ENCODE measurements around the gene BCL2A1.
"Not testable (repeated sequence)": the region's sequence is repeated elsewhere in the genome, so short reads cannot be mapped to it uniquely, and the experiment has no call there.

BCL2A1 gene

DNA sequence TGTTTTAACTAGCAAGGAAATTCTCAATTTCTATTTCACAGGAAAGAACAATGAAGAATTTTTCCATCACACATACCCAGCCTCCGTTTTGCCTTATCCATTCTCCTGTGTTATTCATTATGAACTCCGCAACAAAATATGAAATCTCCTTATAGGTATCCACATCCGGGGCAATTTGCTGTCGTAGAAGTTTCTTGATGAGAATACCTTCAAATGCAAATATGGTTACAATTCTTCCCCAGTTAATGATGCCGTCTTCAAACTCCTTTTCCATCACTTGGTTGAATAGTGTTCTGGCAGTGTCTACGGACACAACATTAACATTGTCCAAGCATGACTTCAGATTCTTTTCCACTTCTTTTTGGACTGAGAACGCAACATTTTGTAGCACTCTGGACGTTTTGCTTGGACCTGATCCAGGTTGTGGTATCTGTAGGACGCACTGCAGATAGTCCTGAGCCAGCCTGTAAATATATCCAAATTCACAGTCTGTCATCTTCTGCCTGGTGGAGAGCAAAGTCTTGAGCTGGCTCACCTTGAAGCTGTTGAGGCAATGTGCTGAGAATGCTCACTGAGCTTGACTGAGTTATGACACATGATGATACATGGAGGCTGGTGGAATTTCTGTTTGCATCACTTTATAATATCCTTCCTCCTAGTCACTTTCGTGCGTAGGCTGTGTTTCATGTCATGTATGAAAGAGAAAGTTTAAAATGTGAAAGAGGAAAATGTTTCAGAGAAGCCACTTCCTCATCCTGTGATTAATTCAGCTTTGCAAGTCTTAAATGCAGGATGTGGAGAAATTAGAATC, at the start of gene BCL2A1:
Gene BCL2A1 (minus strand): TSS at position 573 of the 811 bp plus-strand sequence. CDS start 77 bp downstream, at position 496.
- no peak for DNase-seq

DNA sequence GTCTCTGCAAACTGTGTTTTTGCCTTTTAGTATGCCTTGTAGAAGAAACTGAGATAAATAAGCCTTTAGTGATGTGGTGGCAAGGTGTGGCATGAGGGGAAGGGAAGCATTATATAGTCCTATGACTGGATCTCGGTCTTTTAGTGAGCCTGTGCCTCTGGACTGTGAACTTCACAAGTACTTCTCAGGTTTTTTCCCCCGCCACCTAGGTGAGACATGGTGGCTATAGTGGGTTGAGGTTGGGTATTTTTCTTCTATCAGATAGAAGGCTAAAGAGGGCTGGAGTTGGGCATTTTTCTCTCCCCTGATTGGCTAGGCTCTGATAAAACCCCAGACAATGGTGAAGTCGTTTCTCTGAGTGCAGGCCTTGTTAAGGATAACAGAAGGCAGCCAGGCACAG, 49.7 kb upstream of the BCL2A1 start:
- no peak for DNase-seq

DNA sequence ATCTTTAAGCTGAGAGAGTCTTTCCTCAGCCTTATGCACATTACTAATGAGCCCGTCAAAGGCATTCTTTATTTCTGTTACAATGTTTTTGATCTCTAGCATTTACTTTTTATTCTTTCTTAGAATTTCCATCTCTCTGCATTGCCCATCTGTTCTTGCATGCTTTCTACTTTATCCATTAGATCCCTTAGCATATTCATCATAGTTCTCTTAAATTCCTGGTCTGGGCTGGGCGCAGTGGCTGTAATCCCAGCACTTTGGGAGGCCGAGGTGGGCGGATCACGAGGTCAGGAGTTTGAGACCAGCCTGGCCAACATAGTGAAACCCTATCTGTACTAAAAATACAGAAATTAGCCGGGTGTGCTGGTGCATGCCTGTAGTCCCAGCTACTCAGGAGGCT, 49.2 kb upstream of the BCL2A1 start:
- not testable (repeated sequence) for DNase-seq

DNA sequence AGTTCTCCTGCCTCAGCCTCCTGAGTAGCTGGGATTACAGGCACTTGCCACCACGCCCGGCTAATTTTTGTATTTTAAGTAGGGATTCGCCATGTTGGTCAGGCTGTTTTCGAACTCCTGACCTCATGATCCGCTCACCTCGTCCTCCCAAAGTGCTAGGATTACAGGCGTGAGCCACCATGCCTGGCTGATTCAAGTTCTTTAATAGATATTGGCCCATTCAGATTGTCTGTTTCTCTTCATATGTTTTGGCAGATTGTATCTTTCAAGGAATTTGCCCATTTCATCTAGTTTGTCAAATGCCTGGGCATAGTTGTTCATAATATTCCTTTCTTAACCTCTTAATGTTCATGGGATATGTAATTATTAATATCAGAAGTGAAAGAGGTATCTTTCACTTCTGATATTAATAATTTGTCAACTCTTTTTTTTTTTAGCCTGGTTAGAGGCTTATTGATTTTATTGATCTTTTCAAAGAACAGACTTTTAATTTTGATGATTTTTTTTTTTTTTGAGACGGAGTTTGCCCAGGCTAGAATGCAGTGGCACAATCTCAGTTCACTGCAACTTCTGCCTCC, 48.3 kb upstream of the BCL2A1 start:
- no peak for DNase-seq

DNA sequence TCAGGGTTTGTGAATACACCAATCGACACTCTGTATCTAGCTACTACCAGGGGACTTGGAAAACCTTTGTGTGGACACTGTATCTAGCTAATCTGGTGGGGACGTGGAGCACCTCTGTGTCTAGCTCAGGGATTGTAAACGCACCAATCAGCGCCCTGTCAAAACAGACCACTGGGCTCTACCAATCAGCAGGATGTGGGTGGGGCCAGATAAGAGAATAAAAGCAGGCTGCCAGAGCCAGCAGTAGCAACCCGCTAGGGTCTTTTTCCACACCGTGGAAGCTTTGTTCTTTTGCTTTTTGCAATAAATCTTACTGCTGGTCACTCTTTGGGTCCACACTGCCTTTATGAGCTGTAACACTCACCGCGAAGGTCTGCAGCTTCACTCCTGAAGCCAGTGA, 46.1 kb upstream of the BCL2A1 start:
- DNase-seq, result not testable (repeated sequence)

DNA sequence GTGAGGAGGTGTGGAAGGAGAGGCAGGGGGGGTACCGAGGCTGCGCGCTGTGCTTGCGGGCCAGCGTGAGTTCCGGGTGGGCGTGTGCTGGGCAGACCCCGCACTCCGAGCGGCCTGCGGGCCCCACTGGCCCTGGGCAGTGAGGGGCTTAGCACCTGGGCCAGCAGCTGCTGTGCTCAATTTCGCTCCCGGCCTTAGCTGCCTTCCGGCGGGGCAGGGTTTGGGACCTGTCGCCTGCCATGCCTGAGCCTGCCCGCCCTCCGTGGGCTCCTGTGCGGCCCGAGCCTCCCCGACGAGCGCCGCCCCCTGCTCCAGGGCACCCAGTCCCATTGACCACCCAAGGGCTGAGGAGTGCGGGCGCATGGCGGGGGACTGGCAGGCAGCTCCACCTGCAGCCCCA, 45.5 kb upstream of the BCL2A1 start:
- not testable (repeated sequence) for DNase-seq

DNA sequence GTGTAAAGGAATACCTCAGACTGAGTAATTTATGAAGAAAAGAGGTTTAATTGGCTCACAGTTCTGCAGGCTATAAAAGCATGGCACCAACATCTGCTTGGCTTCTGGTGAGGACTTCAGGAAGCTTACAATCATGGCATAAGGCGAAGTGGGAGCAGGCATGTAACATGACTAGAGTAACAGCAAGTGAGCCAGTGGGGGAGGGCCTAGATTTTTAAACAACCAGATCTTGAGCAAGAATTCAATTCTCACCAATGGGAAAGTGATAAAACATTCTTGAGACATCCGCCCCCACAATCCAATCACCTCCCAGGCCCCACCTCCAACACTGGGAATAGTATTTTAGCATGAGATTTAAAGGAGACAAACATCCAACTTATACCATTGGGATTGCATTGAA, 44.2 kb upstream of the BCL2A1 start:
- no peak for DNase-seq

DNA sequence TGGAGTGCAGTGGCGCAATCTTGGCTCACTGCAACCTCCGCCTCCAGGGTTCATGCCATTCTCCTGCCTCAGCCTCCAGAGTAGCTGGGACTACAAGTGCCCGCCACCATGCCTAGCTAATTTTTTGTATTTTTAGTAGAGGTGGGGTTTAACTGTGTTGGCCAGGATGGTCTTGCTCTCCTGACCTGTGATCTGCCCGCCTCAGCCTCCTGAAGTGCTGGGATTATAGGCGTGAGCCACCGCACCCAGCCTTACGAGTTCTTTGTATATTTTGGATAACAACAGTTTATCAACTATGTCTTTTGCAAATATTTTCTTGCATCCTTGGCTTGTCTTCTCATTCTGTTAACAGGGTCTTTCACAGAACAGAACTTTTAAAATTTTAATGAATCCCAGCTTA, 43.2 kb upstream of the BCL2A1 start:
- DNase-seq, result not testable (repeated sequence)

DNA sequence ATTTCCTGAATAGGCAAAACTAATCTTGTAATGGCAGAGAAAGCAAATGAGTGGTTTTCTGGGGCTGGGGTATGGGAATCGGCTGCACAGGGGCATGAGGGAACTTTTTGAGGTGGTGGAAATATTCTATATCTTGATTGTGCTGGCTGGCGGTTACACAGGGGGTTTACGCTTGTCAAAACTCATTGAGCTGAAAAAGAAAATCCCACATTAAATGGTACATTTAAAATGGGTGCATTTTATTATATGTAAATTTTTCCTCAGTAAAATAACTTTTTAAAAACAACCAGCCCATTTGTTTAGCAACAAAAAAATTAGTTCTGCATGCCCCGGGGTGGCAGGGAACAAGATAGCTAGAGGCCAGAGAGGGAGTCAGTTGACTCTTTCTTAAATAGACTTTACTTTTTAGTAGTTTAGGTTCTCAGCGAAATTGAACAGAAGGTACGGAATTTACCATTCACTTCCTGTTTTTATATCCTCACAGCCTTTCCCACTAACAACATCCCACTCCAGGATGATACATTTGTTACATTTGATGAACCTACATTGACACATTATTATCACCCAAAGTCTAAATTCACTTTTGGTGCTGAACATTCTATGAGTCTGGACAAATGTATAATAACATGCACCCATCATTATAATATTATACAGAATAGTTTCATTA, 41.2 kb upstream of the BCL2A1 start:
- no peak for DNase-seq

DNA sequence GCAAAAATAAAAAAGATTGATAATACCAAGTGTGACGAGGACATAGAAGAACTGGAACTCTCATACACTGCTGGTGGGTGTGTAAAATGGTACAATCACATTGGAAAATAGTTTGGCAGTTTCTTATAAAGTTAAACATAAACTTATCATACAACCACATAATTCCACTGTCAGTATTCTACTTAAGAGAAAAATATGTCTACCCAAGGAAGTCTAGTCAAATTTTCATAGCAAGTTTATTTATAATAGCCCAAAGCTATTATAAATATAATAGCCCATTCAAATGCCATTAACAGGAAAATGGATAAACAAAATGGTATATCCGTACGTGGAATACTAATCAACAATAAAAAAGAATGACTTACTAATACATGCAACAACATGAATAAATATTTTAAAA, 40.6 kb upstream of the BCL2A1 start:
- no peak for DNase-seq

DNA sequence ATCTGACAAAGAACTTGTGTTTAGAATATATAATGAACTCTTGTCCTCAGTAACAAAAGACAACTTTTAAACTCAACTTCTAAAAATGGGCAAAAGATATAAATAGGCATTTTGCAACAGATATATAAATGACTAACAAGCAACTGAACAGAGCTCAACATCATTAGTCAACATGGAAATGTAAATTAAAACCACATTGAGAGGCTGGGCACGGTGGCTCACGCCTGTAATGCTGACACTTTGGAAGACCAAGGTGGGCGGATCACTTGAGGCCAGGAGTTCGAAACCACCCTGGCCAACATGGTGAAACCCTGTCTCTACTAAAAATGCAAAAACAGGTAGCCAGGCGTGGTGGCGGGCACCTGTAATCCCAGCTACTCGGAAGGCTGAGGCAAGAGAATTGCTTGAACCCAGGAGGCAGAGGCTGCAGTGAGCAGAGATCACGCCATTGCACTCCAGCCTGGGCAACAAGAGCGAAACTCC, 40.1 kb upstream of the BCL2A1 start:
- not testable (repeated sequence) for DNase-seq

DNA sequence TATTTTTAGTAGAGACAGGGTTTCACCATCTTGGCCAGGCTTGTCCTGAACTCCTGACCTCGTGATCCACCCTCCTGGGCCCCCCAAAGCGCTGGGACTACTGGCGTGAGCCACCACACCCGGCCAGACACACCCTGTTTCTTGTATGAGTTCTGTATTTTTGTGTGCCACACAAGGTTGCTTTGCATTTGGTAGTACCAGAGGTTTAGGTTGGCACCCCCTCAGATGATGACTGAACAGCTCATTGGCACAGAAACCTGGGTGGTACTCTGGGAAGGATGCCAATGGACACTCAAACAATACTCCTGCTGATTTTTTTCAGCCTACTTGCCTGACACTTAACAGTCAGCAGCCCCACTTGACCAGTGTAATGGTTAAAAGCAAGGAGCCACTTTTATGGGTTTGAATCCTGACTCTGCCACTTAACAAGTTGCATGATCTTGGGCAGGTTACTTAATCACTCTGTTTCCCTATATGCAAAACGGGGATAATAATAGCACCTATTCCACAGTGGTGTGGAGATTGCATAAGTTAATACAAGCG, 39.2 kb upstream of the BCL2A1 start:
- DNase-seq, result no peak

DNA sequence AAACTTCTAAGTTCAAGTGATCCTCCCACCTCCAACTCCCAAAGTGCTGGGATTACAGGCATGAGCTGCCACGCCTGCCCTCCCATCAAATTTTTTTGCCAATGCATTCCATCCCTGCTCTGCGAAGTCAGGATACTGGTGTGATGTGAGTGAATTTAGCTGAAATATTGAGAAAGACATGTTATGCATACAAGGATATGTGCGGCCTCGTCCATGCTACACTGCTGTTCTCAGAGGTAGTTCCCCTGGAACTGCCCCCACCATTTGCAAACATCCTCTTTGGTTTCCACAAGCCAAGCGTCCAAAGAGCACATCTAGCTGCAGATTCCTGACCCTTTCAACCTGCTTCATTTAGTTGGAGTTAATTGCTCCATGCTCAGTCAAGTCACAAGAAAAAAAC, 36.5 kb upstream of the BCL2A1 start:
- no peak for DNase-seq

DNA sequence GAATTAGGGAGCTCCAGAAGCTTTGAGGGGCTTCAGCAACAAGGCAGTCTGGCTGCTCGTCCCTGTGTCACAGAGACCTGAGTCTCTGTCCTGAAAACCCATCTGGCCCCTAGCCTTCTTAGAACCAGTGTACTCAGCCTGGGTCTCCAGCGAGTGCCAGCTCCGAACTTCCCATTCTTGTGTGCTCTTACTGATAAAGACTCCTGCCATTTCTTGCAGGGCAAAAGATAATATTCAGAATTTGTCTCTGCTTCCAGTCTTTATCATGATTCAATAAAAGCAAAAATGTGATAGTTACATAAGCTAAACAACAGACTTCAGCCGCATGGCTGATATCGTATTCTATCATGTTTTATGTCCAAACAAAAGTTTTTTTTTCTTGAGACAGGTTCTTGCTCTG, 36.0 kb upstream of the BCL2A1 start:
- no peak for DNase-seq

DNA sequence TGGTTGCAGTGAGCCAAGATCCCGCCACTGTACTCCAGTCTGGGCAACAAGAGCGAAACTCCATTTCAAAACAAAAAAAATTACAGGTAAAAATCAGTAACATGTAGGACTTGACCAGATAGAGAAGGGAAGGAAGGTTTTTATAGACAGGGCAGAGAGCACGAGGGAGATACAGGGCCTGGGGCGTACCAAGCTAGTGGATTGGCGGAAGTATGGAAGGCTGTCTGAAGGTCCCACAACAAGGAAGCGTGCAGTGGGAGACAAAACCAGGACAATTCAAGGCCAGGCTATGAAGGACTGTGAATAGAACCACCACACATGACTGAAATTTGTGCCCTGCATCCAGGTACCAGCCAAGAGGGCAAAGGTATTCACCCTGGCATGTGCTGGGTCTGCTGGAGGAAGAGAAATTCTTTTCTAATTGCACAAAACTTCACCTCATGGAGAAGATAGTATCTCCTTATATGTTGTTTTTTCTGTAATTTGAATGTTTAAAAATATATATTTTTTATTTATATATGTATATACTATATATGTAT, 33.0 kb upstream of the BCL2A1 start:
- DNase-seq, result no peak

DNA sequence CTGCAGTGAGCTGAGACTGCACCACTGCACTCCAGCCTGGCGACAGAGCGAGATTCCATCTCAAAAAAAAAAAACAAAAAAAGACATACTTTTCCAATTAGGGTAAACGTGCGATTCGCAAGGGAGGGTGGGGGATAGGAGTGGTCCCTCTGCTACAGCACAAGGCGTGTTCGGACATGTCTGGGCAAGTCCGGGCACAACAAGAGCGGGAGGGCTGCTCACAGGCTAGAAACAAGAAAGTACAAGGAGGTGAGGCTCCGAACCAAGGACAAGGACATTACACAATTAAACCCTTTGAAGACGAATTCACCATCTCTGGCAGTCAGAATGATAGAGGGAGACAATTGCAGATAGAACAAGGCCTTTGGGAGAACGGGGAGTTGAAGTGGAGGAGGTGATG, 32.2 kb upstream of the BCL2A1 start:
- no peak for DNase-seq

DNA sequence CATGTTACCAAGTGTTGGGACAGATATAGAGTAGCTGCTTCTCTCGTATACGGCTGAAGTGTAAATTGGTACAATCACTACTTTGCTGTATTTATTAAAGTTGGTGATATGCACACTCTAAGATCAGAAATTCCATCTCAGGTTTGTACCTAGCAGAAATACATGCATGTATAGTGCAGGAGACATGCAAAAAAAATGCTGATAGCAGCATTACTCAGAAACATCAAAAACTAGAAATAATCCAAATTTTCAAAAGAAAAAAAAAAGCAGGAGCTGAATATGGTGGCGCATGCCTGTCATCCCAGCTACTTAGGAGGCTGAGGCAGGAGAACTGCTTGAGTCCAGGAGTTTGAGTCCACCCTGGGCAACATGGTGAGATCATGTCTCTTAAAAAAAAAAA, 31.3 kb upstream of the BCL2A1 start:
- DNase-seq, result no peak

DNA sequence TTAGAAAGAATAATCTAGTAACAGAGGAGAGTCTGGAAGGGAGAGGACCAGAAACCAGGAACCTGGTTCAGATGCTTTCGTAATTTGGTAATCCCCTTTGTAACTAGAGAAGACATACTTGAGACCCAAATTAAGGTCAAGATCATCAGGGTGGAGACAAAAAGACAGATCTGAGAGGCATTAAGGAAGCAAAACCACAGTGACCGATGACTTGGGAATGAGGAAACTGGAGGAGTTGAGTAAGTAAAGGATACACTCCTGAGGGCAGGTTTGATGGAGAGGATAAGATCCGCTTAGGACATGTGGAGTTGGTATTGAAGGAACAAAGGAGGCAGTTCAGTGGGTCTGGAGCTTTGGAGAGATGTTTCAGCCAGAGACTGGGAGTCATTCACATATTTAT, 23.6 kb upstream of the BCL2A1 start:
- DNase-seq, result no peak

DNA sequence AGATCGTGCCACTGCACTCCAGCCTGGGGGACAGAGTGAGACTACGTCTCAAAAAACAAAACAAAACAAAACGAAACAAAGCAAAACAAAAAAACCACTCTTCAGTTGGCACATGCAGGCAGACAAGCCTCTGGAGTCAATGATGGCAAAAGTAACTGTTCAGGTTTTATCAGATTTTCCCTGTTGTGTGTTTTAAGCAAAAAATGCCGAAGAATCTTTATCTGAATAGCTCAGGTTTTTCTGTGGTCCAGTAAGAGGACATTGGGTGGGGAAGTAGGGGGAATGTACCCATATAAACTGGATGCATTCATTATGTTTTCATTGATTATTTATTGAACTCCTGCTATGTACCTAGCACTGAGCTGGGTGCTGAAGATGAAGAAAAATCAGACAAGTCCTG, 20.8 kb upstream of the BCL2A1 start:
- DNase-seq, result no peak

DNA sequence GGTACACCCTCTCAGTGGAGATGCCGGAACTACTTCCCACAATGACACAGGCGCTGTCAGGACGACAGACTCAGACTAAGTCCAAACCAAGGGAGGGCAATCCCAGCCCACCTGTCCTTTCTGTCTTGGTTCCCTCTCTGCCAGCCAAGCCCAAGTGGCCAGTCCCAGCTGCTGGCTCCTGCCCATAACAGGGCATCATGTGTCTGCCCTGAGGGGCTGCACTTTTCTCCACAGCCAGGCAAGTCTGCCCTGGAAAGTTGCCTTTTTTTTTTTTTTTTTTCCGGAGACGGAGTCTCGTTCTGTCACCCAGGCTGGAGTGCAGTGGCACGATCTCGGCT, 20.0 kb upstream of the BCL2A1 start:
- DNase-seq, result no peak

DNA sequence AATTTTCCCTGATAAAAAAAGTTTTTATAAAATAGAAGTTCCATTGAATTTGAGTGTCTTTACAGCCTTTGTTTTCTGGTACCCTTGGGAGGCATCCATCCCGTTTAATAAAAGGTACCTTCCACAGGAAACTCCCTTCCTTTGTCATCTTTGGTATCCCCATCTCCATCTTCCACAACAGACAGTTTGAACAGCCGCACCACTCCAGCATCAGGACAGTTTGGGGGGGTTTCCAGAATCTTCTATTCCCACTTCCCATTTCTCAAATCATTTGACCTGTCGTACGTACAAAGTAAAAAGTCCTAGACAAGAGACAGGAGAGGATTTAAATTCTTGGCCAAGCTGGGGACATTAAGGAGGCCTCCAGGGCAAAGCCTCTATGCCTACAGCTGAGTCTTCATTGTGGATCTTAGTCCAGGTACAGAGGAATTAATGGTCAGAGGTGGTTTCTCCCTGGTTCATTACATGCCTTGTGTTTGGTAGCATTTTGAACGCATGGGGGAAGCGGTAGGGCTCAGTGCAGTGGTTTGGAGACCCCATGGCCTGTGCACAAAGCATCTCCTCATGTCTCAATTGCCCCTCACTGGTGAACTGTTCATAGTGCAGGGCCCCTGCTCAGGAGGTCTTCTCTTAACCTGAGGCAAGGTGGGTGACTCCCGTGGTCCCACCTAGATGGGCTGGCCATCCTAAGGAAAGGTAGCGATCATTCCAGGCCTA, 19.4 kb upstream of the BCL2A1 start:
- DNase-seq, result no peak

DNA sequence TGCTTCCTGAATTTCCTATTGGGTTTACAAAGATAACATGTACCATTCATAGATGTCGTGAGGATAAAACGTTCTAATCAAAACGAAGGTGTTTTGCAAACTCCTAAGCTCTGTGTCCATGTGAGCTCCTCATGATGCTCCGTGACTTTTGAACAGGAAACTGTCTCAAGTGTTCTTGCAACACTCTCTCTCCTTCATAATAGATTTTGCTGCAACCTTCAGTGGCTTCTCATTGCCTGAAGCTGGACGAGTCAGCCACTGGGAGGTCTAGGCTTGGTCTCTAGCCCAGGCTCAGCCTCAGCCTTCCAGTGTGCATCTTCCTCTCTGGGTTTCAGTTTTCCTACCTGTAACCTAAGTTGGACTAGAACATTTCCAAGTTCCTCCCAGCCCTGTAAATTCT, 18.7 kb upstream of the BCL2A1 start:
- DNase-seq, result no peak

DNA sequence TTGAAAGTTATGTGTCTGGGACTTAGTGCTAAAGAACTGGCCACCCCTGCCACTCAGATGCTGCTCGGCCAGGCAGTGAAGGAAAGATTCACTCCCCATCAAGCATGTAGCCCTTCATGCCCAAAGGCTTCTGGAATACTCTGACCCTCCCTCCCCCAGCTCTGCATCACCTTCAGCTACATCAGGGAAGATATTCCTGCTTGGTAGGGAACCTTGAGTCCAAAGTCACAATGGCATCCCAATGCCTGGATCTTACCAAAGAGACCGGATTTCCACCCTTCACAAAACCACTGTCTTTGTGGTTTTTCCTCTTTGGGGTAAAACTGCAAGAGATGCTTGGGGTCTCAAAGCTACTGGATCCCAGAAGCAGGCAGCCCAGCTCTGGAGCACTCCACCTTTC, 18.2 kb upstream of the BCL2A1 start:
- DNase-seq, result no peak

Measured in NCI-H774 (cell line).